GM20000 (cell line): ENCODE measurements around the gene VTI1A.
A peak's percentile ranks its signal among the peaks of the same experiment; 100 is the strongest.

Experiments
- DNase-seq: peaks from one replicate; pipeline ENCODE4 v3.0.0; 2012; ENCODE audit warnings: low spot score
- TF ChIP-seq, protein P1 (sequence below): IDR thresholded peaks from 2 replicates; pipeline ENCODE4 v1.5.1; 2012; ENCODE audit warnings: mild to moderate bottlenecking, control low read depth; ENCODE audit errors: extremely low read depth, missing control alignments

VTI1A gene

DNA sequence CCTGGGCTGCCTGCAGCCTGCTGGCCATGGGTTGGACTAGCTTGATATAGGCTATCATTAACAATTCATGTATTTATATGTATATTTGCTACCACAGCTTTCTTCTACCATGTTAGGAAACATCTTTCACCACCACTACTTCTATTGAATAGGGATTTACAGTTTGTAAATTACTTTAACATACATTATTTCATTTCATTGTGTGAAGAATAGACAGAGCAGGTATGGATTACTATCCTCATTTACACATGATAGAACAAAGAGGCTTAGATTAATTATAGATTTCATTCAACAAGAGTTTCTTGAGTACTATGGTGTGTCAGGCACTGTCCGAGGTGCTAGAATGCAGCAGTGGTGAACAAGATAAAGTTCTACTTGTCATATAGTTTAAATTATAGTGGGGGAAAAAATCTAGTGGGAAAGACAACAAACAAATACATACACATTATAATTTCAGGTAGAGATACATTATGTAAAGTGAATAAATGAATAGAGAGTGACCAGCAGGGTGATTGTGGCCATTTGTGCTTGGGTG lies 20.6 kb downstream of the VTI1A start:
- TF ChIP-seq, protein P1, sequence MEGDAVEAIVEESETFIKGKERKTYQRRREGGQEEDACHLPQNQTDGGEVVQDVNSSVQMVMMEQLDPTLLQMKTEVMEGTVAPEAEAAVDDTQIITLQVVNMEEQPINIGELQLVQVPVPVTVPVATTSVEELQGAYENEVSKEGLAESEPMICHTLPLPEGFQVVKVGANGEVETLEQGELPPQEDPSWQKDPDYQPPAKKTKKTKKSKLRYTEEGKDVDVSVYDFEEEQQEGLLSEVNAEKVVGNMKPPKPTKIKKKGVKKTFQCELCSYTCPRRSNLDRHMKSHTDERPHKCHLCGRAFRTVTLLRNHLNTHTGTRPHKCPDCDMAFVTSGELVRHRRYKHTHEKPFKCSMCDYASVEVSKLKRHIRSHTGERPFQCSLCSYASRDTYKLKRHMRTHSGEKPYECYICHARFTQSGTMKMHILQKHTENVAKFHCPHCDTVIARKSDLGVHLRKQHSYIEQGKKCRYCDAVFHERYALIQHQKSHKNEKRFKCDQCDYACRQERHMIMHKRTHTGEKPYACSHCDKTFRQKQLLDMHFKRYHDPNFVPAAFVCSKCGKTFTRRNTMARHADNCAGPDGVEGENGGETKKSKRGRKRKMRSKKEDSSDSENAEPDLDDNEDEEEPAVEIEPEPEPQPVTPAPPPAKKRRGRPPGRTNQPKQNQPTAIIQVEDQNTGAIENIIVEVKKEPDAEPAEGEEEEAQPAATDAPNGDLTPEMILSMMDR: no peak
- no peak for DNase-seq

DNA sequence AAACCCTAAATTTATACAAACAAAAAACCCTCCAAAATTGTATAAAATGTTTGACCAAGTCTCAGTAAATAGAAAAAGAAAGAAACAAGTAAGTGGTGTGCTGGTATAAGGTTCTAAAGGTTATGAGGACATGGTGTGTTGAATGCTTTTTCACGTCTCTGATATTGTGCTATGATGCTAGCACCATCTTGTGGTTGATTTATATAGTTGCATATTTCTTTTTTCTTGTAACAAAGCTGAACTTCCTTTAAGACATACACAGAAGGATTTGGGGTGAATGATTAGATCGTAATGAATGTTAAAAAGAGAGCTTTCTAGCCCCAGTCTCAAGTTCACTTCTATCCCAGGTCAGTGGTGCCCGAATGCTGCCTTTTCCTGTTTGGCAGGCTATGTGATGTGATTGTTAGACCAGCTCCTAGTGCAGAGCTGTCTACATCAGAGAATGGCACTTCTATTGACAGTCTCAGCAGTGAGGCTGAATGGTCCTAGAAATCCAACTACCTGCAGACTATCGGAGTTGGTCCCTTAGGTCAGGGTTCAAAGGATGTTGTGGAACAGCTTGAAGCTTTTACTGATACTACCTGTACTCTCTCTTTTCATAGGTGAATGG lies 25.0 kb downstream of the VTI1A start:
- DNase-seq: peak; percentile 59
- TF ChIP-seq, protein P1: peak; percentile 17

DNA sequence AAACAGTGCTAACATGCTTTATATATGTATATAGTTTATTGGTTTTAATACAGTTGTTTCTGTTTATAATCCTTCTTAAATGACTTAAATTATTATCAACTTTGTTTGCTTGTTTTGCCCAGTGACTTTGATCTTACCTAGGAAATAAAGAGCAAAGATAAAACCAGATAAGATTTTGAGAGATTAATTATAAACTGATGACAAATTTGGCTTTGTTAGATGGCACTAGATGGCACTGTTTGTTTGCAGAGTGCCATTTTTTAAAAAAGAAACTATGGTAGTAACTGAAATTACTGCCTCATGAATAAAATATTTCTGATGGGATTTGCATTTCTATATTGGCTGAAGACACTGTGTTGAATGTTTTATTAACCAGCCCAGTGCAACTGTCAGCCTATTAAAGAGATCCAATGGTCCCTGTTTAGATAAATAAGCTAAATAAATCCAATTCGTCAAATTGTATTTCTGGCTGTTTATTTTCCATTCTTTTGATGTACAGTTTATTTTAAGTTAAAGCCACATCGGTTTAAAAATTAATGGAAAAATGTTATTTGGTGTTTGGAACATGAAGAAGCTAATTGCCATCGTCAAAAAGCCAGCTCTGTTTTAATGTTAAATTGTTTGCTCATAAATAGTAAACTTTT lies 28.7 kb downstream of the VTI1A start:
- DNase-seq: no peak
- TF ChIP-seq, protein P1: peak; percentile 3

DNA sequence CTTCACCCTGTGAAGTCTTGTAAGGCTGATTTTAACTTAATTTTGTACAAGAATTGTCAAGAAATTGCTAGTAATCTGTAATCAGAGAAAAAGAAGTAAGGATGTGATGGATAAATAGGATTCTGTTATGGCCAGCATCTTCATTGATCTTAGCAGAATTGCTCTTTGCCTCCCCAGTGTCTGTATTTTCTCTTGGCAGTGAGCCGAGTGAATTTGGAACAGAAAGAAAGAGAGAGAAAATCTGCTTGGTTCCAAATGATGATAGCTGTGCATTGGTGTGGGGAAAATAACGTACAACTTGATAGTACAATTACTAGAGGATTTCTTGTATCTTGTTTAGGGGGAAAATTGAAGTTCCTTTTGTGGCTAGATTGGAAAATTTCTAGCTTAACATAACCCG lies 34.6 kb downstream of the VTI1A start:
- no peak for DNase-seq

DNA sequence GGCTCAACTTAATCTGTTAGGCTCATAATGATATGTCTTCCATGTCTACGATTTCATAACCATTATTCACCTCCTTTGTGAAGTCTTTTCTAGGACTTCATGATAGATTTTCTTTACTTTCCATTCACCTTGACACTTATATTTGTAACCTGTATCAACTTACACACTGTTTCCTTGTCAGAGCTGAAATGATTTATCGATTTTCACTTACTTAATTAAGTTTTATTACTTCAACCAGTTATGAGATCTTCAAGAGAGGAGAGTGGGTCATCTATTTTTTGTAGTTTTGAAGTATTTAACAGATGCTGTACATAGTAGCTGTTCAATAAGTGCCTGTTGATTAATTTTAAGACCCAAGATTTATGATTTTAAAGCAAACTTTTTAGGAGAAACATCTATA lies 37.4 kb downstream of the VTI1A start:
- no peak for DNase-seq
- TF ChIP-seq, protein P1: no peak

More for the DNA sequence above, 34.6 kb downstream of the VTI1A start:
- TF ChIP-seq, protein P1: no peak

DNA sequence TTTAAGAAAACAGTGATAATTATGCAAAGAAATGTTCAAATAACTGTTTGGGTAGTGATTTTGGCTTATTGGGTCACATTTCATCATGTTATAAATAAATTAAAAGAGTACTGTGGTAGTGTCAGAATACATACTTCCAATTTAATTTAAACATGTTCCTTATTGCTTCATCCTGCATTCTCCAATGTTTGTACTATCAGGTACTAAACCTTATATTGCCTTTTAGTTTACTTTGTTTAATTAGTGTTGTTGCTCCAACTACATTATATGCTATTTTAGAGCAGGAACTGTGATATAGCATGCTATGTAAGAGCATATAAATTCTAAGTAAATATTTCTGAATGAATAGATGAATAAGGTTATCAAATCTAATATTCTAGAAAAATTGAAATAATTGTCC lies 40.9 kb downstream of the VTI1A start:
- TF ChIP-seq, protein P1: no peak
- no peak for DNase-seq

DNA sequence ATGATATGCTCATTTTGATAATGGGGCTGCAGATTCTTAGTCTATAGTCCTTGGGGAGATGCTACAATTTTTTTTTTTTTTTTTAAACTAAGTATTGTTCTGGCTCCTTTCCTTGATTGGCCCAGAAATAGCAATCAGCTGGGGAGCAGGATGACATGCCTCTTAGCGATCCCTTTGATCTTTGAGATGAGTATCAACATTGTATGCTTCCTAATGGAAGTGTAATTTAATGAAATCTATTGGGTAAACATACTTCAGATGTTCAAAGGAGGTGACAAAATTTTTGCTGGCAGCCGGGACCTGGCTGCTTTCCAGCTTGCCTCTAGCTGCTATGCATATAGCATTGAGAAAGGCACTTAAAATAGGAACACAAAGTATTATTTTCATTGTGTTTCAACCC lies 43.5 kb downstream of the VTI1A start:
- no peak for DNase-seq

More for the DNA sequence above, 43.5 kb downstream of the VTI1A start:
- TF ChIP-seq, protein P1: no peak
